ENCODE measurements around the gene CHST3. TPM values are rescaled to one million over a fixed set of nuclear protein-coding genes. Genes with fewer than 3 reads are reported as not detected.
A peak's percentile ranks its signal among the peaks of the same experiment; 100 is the strongest.

CHST3 gene
- total RNA-seq, 1 experiment from 2014 or later: 6.1 TPM

DNA sequence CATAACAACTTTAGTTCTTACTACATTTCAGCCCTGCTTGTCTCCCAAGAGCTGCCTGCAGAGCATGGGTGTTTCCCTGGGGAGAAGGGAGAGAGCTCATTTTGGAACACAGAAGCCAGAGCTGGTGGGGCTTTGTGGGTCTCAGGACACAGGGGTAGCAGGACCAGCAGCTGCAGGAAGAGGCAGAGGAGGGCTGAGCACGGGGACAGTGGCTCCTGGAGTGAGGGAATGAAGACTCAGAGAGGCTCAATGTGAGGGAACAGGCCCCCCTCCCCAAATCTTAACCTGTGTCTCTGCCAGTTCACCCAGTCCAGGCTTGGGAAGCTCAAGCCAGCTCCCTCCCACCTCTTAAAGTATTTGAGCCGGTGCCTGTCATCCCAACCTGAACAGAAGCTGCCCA, 50.0 kb downstream of the CHST3 start:
- H3K27ac Mint-ChIP-seq: peak overlapping the region in 2 of 3 experiments; percentile 75 to 87; a peak in 3 of 7 replicates

More for the DNA sequence above, 50.0 kb downstream of the CHST3 start:
- no peaks in the 10 kb centered on the region for H3K23me2 ChIP-seq (ENCODE audit: insufficient read length, low read depth, low read length, poor library complexity, severe bottlenecking)
- H3K4me1 ChIP-seq (ENCODE audit: insufficient read depth, low read length): no peaks in the 10 kb centered on the region
- no CpG with 5 or more reads among the region's 2 CpGs for WGBS (ENCODE audit: extremely low coverage, insufficient read length, low lambda C conversion rate)
- H2AK5ac ChIP-seq (ENCODE audit: insufficient read length, low read length): no peak overlapping the region
- H2BK5ac ChIP-seq (ENCODE audit: insufficient read length, low read length): peak overlapping the region; percentile 46
- no peak overlapping the region for H3K14ac ChIP-seq (ENCODE audit: insufficient read depth, low read length)
- H2AFZ ChIP-seq (ENCODE audit: low read length): no peak overlapping the region
- no peak overlapping the region for H3T11ph ChIP-seq (ENCODE audit: low read length)
- no peaks in the 10 kb centered on the region for H4K20me1 ChIP-seq (ENCODE audit: control insufficient read depth, insufficient read depth, insufficient read length)
- Mint-ChIP-seq H3K36me3 (ENCODE audit: insufficient read depth in 1 of 3, low read depth in 3 of 3) (peaks cover 0 to 4% (median 0%) of the 10 kb centered on the region in 3 experiments; a peak in 1 of 7 replicates), H3K27me3 (ENCODE audit: low read depth) (peaks cover 6% of the 10 kb centered on the region), H3K9me3 (no peaks in the 10 kb centered on the region), H3K4me1 (peaks cover 0 to 14% of the 10 kb centered on the region in 2 experiments), H3K4me3 (no peak overlapping the region)
- no peak overlapping the region for H3K18ac ChIP-seq (ENCODE audit: insufficient read length, low read depth, low read length)
- no peaks in the 10 kb centered on the region for H3K27me3 ChIP-seq (ENCODE audit: insufficient read depth, low read length)
- no peak overlapping the region for H3K4ac ChIP-seq (ENCODE audit: low read depth, low read length)
- H4K8ac ChIP-seq (replicated peaks; ENCODE audit: insufficient read length, low read depth, low read length): no peak overlapping the region
- H2BK12ac ChIP-seq (ENCODE audit: insufficient read length, low read depth, low read length): no peak overlapping the region
- TF ChIP-seq, protein P1, sequence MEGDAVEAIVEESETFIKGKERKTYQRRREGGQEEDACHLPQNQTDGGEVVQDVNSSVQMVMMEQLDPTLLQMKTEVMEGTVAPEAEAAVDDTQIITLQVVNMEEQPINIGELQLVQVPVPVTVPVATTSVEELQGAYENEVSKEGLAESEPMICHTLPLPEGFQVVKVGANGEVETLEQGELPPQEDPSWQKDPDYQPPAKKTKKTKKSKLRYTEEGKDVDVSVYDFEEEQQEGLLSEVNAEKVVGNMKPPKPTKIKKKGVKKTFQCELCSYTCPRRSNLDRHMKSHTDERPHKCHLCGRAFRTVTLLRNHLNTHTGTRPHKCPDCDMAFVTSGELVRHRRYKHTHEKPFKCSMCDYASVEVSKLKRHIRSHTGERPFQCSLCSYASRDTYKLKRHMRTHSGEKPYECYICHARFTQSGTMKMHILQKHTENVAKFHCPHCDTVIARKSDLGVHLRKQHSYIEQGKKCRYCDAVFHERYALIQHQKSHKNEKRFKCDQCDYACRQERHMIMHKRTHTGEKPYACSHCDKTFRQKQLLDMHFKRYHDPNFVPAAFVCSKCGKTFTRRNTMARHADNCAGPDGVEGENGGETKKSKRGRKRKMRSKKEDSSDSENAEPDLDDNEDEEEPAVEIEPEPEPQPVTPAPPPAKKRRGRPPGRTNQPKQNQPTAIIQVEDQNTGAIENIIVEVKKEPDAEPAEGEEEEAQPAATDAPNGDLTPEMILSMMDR (conservative IDR thresholded peaks at IDR 0.05): no peak
- H3K79me2 ChIP-seq (ENCODE audit: insufficient read depth, low read length): no peaks in the 10 kb centered on the region
- H2BK120ac ChIP-seq (ENCODE audit: low read depth, low read length, poor library complexity, severe bottlenecking): no peak overlapping the region
- H4K91ac ChIP-seq (ENCODE audit: insufficient read length, low read depth, low read length): no peak overlapping the region
- no peaks in the 10 kb centered on the region for H3K79me1 ChIP-seq (ENCODE audit: insufficient read depth, low read depth, low read length, poor library complexity, severe bottlenecking)
- H3K4me2 ChIP-seq (ENCODE audit: insufficient read depth, insufficient read length, low read length): no peak overlapping the region
- no peak overlapping the region for H3K56ac ChIP-seq (ENCODE audit: insufficient read length, low read depth, low read length)
- no peak overlapping the region for H2BK15ac ChIP-seq (ENCODE audit: low read depth, low read length)
- H3K23ac ChIP-seq (ENCODE audit: insufficient read length, low read depth, low read length): no peak overlapping the region
- no peak overlapping the region for H2BK20ac ChIP-seq (ENCODE audit: low read depth, low read length, poor library complexity, severe bottlenecking)
- no peak overlapping the region for H4K5ac ChIP-seq (ENCODE audit: insufficient read length, low read depth, low read length)
- H3K9ac ChIP-seq (ENCODE audit: extremely low read depth, insufficient read length, low read length): no peak overlapping the region
- no peaks in the 10 kb centered on the region for H3K9me3 ChIP-seq (ENCODE audit: control insufficient read depth, low read depth, low read length)
- DNase-seq: no peak
- no peak overlapping the region for H3K27ac ChIP-seq (ENCODE audit: insufficient read length, low read depth, low read length)

Data from H9 (cell line).